Right ventricle myocardium superior (tissue), 1 donor: ENCODE results near the gene ZNF740. TPM values are rescaled to one million over a fixed set of nuclear protein-coding genes. Genes with fewer than 3 reads are reported as not detected.
"Not testable (repeated sequence)": the region's sequence is repeated elsewhere in the genome, so short reads cannot be mapped to it uniquely, and the experiment has no call there.

Experiments used
- ATAC-seq: fragments of 200-7000 bp; cut with Tn5 transposase; one replicate; pipeline ENCODE4 v1.9.1; 2020; ENCODE audit warnings: mild to moderate bottlenecking; ENCODE audit not compliant: poor library complexity
- DNase-seq: peaks from one replicate; pipeline ENCODE4 v3.0.0-alpha.2; 2020
- intact Hi-C: fragments of 100-400 bp; cut with DNase I; formaldehyde crosslinking; loops from one replicate; pipeline ENCODE4 v1.11.2; 2022
- total RNA-seq: library from RNA; stranded (reverse); fragmentation: NEBNext Ultra II Directional; extraction: Animal tissue kit (Norgen Biotek cat#: 25700); gene quantifications from one replicate; pipeline ENCODE4 v1.2.1, GENCODE V29; 2021
- donor health status: DM: no; HTN: yes; CAD: no; lungs with severe emphysema.

Gene ZNF740
- total RNA-seq, 1 donor from 2014 or later, result 29.4 TPM

- peak; percentile 18 for DNase-seq
- peak; percentile 9 for ATAC-seq
- intact Hi-C loops, result no loop called here
Observed at GRCh38 chr12:53191096-53191884, 10.8 kb downstream of the ZNF740 start.

DNA sequence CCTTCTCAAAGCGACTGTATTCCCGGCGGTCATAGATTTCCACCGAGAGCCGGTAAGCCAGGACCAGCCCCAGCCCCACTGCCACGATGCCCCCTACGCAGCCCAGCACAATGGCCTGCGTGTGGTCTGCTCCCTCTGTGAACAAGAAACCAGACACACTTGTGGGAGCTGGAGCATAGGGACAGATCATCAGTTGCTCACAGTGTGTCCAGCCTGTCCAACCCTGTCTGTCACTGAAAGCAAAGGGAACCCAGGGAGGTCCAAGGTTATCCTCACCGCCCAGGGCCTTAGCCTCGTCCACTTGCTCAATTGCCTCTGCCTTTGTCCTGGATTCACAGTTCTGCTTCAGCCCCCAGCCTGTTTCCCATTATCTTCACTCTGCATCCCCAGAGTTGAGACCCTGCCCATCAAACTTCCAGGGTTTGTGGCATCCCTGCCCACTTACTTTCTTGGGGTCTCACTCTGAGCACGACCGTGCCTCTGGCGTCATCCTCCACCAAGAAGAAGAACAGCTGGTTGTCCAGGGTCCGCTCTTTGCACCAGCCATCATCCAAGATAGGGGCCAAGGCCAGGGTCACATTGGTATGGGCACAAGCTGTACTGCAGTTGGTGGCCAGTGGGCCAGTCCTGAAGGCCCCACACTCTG, 11.5 kb downstream of the ZNF740 start:
- ATAC-seq (no peak), DNase-seq (peak; percentile 3)
- intact Hi-C loops, result no loop called here

DNA sequence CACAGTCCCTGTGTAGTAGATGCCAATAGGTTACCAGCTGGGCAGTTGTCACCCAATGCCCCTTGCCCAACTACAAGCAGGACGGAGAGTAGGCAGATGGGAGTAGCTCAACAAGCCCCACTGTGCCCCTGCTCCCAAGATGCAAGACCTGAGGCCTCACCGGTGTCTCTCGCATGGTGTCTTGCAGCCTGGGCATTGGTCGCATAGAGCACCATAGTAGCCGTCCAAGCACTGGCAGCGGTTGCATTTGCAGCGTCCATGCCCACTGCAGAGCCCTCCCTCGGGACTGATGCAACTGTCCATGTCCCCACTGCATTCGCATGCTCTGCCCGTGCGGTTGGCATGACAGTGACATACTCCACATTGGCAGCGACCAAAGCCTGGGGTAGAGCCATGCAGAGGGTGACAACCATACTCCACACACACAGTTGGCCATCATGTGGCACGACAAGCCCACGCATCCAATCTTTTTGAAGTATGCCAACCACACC, 12.1 kb downstream of the ZNF740 start:
- no peak for ATAC-seq
- intact Hi-C loops, result no loop called here
- peak; percentile 28 for DNase-seq

DNA sequence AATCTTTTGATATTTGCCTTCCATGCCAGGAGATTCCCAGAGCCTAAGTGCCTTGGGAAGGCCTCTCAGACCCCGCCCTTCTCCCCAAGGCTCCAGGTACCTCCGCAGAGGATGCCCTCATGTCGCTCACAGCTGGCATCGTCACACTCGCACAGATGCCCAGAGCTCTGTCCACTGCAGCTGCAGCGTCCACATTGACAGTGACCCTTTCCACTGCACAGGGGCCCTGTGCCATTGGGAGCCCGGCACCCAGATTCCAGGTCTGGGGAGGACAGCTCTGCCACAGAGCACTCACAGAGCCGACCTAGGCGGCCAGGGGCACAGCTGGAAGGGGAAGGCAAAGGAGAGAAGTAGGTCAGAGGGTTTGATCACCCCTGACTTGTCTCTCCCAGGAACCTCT, 12.5 kb downstream of the ZNF740 start:
- no peak for ATAC-seq
- intact Hi-C loops, result no loop called here
- DNase-seq, result peak; percentile 34

GRCh38 chr12:53193985-53194716, 13.6 kb downstream of the ZNF740 start:
- ATAC-seq (no peak), DNase-seq (peak; percentile 31)
- intact Hi-C loops, result no loop called here

GRCh38 chr12:53194973-53195372, 14.5 kb downstream of the ZNF740 start:
- intact Hi-C loops, result loop anchor here (5.0 kb wide), 1 partner anchor 128 kb away; no protein-coding TSS in a partner anchor
- DNase-seq (no peak), ATAC-seq (no peak)

GRCh38 chr12:53195516-53196420, 15.2 kb downstream of the ZNF740 start:
- intact Hi-C loops, result loop anchor here (5.0 kb wide), 1 partner anchor 128 kb away; no protein-coding TSS in a partner anchor
- ATAC-seq (no peak), DNase-seq (peak; percentile 10)

DNA sequence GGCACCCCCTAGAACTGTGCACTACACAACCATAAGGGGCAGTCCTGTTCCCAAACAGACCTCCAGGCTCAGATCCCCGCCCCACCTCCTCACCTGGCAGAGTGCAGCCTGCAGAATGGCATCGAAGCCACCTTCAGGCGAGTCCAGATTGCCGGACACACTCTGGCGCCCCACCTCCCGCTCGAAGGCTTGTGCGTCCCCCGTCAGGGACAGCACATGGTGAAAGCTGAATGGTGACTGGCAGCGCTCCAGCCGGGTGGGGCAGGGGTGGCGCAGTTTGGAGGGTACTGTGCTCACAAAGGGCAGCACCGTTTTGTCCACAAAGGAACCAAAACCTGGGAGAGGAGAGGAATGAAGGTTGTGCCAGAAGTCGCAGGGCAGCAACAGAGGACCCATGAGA, 16.0 kb downstream of the ZNF740 start:
- intact Hi-C loops, result loop anchor here (5.0 kb wide), 1 partner anchor 129 kb away; no protein-coding TSS in a partner anchor
- ATAC-seq (no peak), DNase-seq (peak; percentile 36)

- ATAC-seq, result no peak
Observed at GRCh38 chr12:53197011-53197640, 16.6 kb downstream of the ZNF740 start.

DNA sequence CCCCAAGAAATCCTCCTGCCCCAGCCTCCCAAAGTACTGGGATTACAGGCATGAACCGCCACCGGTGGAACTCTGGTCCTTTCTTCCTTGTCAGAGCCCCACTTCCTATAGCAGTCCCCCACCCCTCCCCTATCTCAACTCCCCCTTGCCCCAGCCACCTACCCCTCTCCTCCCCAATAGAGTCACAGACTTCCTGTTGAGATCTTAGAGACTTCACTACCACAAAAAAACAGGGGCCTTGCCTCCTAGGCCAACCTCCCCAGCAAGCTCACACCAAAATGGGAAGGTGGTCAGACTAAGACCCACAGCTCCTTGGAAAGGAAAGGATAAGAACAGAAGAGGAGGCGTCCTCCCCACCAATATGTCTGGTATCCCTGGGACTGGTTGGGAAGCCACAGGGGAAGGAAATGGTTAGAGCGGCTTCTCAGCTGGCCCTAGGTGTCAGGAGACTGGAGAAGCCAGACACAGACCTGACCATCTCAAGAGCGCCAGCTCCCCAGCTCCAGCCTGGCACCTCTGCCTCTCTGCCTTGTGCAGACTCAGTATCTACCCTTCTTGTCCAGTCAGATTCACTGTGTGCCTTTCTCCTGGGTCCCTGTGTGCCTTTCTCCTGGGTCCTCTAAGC, 18.1 kb downstream of the ZNF740 start:
- DNase-seq (peak; percentile 12), ATAC-seq (no peak)
- intact Hi-C loops, result loop anchor here (5.0 kb wide), 1 partner anchor 131 kb away; no protein-coding TSS in a partner anchor

More at GRCh38 chr12:53197011-53197640, 16.6 kb downstream of the ZNF740 start:
- intact Hi-C loops, result loop anchor here (1.0 to 5.0 kb wide), 2 partner anchors 38 to 130 kb away; no protein-coding TSS in a partner anchor
- peak; percentile 36 for DNase-seq

DNA sequence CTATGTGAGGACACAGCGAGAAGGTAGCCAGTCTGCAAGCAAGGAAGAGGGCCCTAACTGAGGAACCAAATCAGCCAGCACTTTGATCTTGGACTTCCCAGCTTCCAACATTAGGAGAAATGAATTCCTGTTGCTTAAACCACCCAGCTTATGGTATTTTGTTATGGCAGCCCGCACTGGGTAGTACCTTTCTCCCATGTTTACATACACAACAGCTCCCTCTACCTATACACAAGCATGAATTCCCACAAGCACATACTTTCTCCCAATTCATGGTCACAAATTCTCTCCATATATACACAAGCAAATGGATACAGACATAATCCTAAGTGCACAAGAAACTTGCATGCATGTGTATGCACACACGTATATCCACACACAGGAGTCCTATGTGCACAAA, 19.2 kb downstream of the ZNF740 start:
- intact Hi-C loops, result loop anchor here (5.0 kb wide), 1 partner anchor 132 kb away; no protein-coding TSS in a partner anchor

DNA sequence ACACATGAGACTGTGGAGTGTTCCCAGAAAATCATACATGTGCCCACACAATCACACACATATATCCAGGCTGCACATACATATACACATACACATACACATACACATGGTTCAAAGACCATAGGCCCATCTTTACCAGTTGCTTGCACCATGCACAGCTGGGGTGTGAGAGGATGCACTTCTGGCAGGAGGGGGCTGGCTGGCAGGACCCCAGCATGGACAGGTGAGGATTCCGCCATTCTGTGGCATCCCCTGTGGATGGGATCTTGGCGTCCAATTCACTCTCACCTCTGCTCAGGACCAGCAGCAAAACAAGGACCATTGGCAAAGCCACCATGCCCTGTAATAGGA, 19.6 kb downstream of the ZNF740 start:
- DNase-seq (peak; percentile 5), ATAC-seq (no peak)
- intact Hi-C loops, result no loop called here

More for the DNA sequence above, 19.2 kb downstream of the ZNF740 start:
- DNase-seq (no peak), ATAC-seq (no peak)

GRCh38 chr12:53200458-53201176, 20.1 kb downstream of the ZNF740 start:
- no peak for DNase-seq
- intact Hi-C loops, result no loop called here
- ATAC-seq, result no peak

DNA sequence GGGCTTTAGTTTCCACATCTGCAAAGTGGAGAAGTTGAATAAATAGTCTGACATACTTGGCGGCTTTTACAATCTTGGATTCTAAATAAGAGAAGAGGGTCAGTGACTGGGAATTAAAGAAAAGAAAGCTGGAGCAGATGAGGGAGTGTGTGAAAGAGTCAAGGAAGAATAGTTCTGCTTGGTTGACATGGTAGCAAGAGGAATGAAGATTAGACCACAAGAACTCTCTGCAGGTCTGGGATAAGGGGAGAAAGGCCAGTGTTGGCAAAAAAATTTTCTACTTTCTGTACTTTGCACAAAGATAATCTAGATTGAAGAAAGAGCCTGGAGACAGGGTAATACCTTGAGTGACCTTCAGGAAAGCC, 20.6 kb downstream of the ZNF740 start:
- DNase-seq, result no peak
- intact Hi-C loops, result no loop called here
- ATAC-seq, result no peak

GRCh38 chr12:53201639-53202038, 21.1 kb downstream of the ZNF740 start:
- ATAC-seq (no peak), DNase-seq (no peak)
- intact Hi-C loops, result no loop called here

DNA sequence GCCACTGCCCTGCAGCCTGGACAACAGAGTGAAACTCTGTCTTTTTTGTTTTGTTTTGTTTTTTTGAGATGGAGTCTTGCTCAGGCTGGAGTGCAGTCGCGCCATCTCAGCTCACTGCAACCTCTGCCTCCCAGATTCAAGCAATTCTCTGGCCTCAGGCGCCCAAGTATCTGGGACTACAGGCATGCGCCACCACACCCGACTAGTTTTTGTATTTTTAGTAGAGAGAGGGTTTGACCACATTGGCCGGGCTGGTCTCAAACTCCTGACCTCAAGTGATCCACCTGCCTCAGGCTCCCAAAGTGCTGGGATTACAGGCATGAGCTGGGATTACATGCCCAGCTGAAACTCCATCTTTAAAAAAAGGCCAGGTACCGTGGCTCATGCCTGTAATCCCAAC, 21.8 kb downstream of the ZNF740 start:
- ATAC-seq, DNase-seq, intact Hi-C loops: not testable (repeated sequence)

- ATAC-seq (no peak), DNase-seq (no peak)
- intact Hi-C loops, result no loop called here
Observed at GRCh38 chr12:53204351-53204750, 23.8 kb downstream of the ZNF740 start.
